ENCODE data around the gene ITGAL.
"Not testable (repeated sequence)": the region's sequence is repeated elsewhere in the genome, so short reads cannot be mapped to it uniquely, and the experiment has no call there.

ITGAL gene

DNA sequence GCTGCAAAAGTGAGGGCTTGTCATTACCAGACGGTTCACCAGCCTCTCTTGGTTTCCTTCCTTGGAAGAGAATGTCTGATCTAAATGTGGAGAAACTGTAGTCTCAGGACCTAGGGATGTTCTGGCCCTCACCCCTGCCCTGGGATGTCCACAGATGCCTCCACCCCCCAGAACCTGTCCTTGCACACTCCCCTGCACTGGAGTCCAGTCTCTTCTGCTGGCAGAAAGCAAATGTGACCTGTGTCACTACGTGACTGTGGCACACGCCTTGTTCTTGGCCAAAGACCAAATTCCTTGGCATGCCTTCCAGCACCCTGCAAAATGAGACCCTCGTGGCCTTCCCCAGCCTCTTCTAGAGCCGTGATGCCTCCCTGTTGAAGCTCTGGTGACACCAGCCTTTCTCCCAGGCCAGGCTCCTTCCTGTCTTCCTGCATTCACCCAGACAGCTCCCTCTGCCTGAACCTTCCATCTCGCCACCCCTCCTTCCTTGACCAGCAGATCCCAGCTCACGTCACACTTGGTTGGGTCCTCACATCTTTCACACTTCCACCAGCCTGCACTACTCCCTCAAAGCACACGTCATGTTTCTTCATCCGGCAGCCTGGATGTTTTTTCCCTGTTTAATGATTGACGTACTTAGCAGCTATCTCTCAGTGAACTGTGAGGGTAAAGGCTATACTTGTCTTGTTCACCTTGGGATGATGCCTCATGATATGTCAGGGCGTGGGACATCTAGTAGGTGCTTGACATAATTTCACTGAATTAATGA, 49.5 kb downstream of the ITGAL start:
- in situ Hi-C loops (cut with HindIII; ENCODE audit: low pct_ligation_motif_present, low pct_unique_long_range_greater_than_20kb, low sequenced_read_pairs) = no loop called here
- DNase-seq = peak; percentile 90

DNA sequence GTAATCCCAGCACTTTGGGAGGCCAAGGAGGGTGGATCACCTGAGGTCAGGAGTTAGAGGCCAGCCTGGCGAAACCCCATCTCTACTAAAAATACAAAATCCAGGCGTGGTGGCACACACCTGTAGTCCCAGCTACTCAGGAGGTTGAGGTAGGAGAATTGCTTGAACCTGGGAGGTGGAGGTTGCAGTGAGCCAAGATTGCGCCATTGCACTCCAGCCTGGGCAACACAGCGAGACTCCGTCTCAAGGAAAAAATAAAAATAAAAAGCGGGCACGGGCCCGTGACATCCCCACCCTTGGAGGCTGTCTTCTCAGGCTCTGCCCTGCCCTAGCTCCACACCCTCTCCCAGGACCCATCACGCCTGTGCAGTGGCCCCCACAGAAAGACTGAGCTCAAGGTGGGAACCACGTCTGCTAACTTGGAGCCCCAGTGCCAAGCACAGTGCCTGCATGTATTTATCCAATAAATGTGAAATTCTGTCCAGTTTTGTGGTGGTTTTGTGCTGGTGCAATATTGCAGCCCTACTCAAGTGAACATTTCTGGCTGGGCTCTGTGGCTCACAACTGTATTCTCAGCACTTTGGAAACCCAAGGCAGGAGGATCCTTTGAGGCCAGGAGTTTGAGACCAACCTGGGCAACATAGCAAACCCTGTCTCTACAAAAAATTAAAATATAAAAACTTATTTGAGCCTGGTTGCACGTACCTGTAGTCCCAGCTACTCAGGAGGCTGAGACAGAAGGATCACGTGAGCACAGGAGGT, 50.3 kb downstream of the ITGAL start:
- DNase-seq; in situ Hi-C loops (cut with HindIII; ENCODE audit: low pct_ligation_motif_present, low pct_unique_long_range_greater_than_20kb, low sequenced_read_pairs): not testable (repeated sequence)

DNA sequence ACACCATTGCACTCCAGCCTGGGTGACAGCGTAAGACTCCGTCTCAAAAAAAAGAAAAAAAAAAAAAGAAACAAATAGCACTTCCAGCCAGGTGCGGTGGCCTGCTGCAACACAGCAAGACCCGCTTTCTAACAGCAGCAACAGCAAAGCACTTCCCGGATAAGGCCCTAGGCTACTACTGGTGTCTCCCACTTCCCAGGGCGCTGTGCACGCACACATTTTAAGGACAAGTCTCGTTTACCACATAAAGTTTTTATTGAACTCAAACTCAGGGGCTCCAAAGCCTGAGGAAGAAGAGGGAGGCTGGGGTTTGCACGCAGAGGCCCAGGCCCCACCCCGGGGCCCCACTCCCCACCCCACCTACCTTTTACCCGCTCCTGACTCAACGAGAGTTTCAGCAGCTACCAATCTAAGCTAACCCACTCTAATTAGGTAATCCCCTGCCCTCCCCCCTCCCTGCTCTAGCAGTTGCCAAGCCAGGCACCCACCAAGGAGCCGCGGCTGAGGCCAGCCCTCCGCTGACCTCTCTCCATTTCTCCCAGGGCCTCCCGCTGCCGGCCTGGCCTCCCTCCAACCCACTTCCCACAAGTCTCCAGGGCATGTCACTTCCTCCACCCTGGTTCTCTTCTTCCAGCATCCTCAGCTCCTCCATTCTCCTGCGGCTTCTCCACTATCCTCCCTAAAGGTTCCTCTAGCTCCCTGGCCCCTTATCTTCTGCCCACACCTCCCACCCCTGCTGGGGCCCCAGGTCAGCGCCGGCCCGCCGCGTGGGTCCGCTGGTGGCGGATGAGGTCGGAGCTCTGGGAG, 51.4 kb downstream of the ITGAL start:
- in situ Hi-C loops (cut with HindIII; ENCODE audit: low pct_ligation_motif_present, low pct_unique_long_range_greater_than_20kb, low sequenced_read_pairs) = no loop called here
- DNase-seq = no peak

DNA sequence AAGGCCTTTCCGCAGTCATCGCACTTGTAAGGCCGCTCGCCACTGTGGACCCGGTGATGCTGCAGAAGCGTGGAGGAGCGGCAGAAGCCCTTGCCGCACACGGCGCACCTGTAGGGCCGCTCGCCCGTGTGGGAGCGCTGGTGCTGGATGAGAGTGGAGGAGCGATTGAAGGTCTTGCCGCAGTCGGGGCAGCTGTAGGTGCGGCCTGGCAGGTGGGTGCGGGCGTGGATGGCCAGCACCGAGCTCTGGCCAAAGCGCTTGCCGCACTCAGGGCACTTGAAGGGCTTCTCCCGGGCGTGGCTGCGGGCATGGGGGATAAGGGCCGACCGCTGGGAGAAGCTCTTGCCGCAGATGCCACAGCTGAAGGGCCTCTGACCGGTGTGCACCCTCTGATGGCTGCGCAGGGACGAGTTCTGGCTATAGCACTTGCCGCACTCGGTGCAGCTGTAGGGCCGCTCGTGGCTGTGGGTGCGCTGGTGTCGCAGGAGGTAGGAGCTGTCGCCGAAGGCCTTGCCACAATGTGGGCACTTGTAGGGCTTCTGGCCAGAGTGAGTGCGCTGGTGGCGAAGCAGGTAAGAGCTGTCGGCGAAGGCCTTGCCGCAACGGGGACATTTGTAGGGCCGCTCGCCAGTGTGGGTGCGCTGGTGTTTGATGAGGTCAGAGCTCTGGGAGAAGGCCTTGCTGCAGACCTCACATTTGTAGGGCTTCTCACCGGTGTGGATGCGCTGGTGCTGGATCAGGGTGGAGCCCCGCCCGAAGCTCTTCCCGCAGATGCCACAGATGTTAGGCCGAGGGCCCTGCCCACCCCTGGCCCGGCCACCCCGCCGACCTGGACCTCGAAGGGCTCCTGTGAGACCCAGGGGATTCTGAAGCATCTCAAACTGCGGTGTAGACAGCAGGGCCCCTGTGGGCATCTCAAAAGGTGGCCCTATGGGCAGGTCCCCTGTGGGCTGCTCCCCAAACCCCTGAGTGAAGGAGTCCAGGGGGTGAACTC, 52.3 kb downstream of the ITGAL start:
- no peak for DNase-seq
- in situ Hi-C loops (cut with HindIII; ENCODE audit: low pct_ligation_motif_present, low pct_unique_long_range_greater_than_20kb, low sequenced_read_pairs) = no loop called here

DNA sequence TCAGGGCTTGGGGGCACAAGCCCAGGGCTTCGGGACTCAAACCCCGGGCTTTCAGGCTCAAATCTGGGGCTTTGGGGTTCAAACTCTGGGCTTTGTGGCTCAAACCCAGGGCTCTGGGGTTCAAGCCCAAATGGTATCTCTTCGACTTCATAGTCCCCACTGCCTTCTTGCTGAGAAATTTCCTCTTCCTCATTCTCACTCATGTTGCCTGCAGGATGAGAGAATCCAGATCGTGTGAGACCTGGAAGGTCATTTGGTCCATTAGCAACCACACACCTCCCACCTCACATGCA, 53.2 kb downstream of the ITGAL start:
- in situ Hi-C loops (cut with HindIII; ENCODE audit: low pct_ligation_motif_present, low pct_unique_long_range_greater_than_20kb, low sequenced_read_pairs) = no loop called here

DNA sequence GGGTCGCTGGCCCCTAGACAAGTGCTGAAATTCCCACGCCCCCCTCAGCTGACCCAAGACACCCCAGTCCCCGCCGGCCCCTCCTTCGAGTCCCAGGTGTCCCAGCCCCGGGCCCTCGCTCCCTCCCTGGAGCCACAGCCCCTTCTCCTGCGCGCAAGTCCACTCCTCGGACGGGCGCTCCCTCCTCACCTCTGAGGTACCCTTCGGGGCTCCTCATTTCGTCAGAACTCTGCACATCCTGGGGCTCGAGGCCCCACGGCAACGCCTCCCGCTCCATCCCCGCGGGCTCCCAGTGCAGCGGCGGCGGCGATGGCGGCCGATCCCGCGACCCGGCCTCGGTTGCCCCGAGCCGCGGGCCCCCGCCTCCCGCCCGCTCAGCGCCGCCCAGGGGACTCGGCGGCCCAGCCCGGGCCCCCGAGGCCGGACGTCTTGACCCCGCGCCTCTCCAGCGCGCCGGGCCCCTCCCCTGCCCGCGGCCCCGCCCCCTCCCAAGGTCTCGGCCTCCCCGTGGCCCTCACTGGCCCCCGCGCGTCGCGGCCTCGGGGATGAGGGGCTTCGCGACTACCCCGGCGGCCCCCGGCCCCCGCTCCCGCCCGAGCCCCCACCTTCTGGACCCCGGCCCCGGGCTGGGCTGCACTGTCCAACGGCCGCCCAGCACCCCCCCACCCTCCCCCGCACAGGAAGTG, 53.7 kb downstream of the ITGAL start, which contains the start of gene ZNF768:
ZNF768 (minus strand) TSS at position 430 of the 686 bp plus-strand sequence; CDS start at position 277, 153 bp downstream.
- DNase-seq = peak; percentile 61
- in situ Hi-C loops (cut with HindIII; ENCODE audit: low pct_ligation_motif_present, low pct_unique_long_range_greater_than_20kb, low sequenced_read_pairs) = no loop called here

More for the DNA sequence above, 53.2 kb downstream of the ITGAL start:
- DNase-seq = peak; percentile 46

DNA sequence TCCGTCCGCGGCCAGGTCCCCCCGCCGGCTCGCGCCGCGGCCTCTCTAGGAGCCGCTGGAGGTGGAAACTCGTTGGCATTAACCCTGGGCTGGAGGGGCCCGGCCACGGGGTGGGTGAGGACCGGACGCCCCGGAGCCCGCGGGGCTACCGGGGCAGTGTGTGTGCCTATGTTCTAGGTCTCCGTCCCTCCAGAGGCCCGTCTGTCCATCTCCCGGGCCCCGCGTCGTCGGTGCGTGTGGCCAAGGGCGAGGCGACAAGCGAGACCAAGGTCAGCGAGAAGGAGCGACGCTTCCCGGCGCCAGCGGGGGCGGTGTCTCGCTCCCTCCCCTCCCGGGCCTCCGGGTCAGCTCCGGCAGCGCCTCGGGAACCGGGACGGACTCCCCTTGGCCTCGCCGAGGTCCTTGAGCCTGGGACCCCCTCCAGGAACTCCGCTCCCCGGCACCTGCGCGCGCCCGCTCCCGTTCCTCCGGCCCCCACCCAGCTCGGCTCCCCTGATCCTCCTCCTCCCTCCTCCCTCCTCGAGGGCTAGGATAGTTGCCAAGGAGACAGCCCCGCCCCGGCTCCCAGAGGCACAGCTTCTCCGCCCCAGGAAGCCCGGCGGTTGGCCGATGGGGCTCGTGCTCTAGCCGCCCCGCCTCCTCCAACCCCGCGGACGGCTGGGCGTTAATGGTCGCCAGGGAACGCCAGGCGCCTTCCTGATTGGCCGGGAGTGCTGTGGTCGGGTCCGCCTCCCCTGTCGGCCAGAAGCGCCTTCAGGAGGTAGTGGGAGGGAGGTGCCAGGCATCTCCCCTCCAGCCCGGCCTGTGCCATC, 54.5 kb downstream of the ITGAL start:
- in situ Hi-C loops (cut with HindIII; ENCODE audit: low pct_ligation_motif_present, low pct_unique_long_range_greater_than_20kb, low sequenced_read_pairs) = no loop called here
- DNase-seq = peak; percentile 99

DNA sequence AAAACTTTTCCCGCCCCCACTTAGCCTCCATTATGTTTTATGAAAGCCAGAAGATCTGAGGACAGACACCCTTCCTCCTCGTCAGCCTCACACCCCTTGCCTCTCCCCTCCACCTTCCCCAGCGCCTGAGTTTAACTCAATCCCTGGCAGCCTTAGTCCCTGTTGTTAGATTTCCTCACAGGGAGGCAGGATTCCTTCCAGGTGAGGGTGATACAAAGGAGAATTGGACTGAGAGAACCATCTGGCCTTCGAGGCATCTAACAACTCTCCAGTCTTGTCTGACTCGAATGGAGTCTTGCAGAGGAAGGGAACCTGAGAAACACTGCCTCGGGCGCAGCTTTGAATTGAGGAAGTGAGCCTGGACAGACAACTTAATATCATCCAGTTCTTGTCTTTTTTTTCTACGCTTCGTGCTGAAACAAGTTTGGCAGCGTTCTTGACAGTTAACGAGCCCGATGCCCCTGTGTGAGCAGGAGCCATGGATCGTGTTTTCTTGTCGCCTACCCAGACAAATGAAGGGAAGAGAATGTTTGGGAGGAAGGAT, 55.2 kb downstream of the ITGAL start:
- in situ Hi-C loops (cut with HindIII; ENCODE audit: low pct_ligation_motif_present, low pct_unique_long_range_greater_than_20kb, low sequenced_read_pairs) = no loop called here

DNA sequence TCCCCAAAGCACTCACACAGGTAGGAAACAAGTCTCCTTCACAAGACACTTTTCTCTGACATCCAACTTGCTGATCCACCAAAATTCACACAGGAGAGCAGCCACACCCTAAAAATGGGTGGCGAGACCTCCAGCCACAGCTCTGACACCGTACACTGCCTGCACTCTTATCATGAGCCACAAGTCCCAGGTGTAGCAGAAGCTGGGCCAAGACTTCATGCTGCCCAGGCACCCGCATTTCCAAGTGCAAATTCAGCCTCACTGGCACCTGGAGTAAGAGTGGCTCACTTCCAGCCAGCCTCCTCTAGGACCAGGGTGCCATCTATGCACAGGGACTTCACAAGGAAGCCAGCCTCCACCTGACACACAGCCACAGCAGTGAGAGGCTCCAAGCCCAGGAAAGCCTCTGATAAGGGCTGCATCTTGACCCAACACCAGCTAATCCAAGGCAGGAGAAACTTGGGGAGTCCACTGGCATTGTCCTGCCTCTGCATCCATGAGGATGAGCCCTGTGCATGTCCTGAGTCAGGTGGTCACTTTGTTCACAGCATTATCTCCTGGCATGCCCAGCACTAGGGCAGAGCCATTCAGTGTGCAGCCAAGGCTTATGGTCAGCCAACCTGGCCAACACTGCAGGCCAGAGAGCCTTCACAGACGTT, 56.4 kb downstream of the ITGAL start:
- no peak for DNase-seq

More for the DNA sequence above, 55.2 kb downstream of the ITGAL start:
- DNase-seq = no peak

DNA sequence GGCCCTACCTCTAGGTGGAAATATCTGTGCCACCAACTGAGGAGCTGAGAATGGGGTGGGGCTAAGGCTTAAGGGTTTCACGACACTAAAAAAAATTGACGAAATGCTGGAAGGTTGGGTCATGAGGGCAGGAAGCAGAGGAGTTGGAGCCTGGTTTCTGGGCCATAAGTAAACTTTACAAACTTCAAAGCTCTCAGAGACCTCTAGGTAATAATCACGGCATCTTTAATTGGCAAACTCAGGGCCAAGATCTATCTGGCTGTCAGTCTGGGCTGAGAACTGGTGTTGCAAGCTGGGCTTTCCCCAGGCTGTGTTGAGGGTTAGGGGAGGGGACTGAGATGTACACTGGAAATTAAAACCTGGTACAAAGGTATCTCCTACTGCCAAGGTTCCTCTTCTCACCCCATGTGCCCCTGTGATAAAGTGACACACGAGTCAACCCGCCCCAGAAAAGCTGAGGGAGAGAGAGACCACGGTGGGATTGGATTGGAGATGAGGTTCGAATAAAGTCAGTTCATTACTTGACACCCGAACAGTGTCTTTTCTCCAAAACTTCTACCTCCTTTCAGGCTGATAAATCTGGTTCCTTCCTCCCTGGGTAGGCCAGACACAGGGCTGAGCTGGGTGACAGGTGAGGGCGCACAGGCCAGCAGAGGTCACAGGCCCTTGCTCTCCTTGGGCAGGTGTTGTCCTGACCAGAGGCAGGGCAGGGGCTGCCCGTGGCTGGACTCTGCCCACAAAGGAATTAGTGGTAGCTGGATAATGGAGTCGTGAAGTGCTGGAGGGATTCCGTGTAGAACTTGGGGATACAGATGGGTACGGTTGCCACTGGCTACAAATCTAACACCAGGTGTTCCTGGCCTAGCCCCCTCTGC, 57.9 kb downstream of the ITGAL start:
- in situ Hi-C loops (cut with HindIII; ENCODE audit: low pct_ligation_motif_present, low pct_unique_long_range_greater_than_20kb, low sequenced_read_pairs) = no loop called here
- DNase-seq = no peak

More for the DNA sequence above, 56.4 kb downstream of the ITGAL start:
- in situ Hi-C loops (cut with HindIII; ENCODE audit: low pct_ligation_motif_present, low pct_unique_long_range_greater_than_20kb, low sequenced_read_pairs) = no loop called here

DNA sequence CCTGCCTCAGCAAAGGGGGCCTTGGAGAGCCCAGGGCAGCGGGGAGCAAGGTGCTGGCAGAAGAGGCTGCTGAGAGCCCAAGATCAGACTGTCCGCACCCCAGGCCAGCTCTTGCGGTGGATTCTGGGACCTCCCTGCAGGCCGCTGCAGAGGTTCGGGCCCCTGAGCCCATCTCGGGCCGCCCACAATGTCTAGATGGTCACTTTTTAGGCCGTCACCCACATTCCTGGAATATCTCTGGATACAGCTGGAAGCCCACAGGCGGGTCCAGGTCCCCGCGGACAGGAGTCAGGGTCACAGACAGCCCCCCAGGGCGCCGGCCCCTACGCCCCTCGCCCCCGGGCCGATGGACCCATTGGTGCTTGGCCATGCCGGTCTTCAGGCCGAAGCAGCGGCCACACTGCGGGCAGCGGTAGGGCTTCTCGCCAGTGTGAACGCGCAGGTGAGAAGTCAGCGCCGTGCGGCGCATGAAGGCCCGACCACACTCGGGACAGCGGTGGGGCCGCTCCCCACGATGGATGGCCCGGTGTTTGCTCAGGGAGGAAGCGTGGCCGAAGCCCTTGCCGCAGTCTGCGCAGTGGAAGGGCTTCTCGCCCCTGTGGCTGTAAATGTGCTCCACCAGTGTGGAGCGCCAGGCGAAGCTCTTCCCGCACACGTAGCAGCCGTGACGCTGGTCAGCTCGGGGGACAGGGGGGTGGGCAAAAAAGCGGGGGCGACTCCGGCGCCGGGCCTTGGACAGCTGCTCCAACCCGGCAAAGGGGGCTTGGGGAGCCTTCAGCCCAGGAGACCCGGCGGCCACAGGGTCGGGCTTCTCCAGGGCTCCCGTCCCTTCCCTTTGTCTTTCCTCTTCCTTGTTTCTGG, 60.0 kb downstream of the ITGAL start:
- DNase-seq = no peak
- in situ Hi-C loops (cut with HindIII; ENCODE audit: low pct_ligation_motif_present, low pct_unique_long_range_greater_than_20kb, low sequenced_read_pairs) = no loop called here

DNA sequence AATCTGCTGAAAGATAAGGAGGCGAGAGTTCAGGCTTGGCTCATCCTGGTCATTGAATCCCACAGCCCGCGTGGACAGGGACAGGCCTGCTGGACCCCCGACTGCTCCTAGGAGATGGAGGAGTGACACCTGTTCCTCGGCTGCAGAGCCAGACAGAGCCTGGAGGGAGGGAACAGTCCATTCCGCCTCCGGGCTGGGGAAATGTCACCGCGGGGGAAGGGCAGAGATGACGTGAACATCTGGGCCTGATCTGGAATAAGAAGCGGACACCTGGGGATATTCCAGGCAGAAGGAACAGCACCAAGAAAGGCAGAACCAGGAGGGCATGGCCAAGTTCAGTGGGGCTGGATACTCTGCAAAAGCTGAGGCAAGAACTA, 60.6 kb downstream of the ITGAL start:
- no peak for DNase-seq
- in situ Hi-C loops (cut with HindIII; ENCODE audit: low pct_ligation_motif_present, low pct_unique_long_range_greater_than_20kb, low sequenced_read_pairs) = no loop called here

DNA sequence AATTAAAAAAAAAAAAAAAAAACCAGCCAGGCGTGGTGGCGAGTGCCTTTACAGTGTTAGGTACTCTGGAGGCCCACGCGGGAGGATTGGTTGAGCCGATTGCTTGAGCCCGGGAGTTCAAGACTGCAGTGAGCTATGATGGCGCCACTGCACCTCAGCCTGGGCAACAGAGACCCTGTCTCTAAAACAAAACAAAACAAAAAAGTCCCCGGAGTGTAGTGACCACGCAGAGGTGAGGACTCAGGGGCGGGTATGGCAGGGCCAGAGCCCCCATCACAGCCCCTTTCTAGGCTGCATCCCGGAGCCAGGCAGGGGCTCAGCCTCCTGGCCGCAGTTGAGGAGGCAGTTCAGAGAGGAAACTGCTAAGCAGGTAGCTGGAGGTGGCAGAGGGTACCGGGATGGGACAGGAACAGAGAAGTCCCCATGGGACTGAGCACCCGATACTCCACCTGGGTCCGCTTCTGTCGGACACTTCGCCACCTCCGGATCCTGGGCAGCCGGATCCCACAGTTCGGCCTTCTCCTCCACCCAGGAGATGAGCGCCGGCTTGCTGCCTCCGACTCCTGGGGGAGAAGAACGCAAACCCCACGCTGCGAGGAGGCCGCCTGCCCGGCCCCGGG, 61.3 kb downstream of the ITGAL start:
- in situ Hi-C loops (cut with HindIII; ENCODE audit: low pct_ligation_motif_present, low pct_unique_long_range_greater_than_20kb, low sequenced_read_pairs) = no loop called here
- no peak for DNase-seq
